Kidney epithelial cell (primary cell): ENCODE measurements around the gene SLC19A2. TPM values are rescaled to one million over a fixed set of nuclear protein-coding genes. Genes with fewer than 3 reads are reported as not detected.

Source experiments
- DNase-seq: peaks from one replicate; pipeline ENCODE4 v3.0.0-alpha.2; 2010; ENCODE audit warnings: low read depth
- H3K27me3 ChIP-seq: 2 replicates; pipeline ENCODE4 v1.6.0; 2011; ENCODE audit warnings: low read length; ENCODE audit not compliant: control insufficient read depth, insufficient read depth
- H3K36me3 ChIP-seq: 2 replicates; pipeline ENCODE4 v1.5.1; 2011; ENCODE audit warnings: low read length; ENCODE audit not compliant: control insufficient read depth, insufficient read depth
- H3K4me3 ChIP-seq: 2 replicates; pipeline ENCODE4 v1.5.1; 2011; ENCODE audit warnings: low read depth, mild to moderate bottlenecking, control low read depth, low read length
- total RNA-seq: library from RNA; depleted of rRNA; stranded (reverse); fragments of >200 nt; gene quantifications from 2 replicates; pipeline ENCODE4 v1.2.3, GENCODE V29; 2015
- TF ChIP-seq, protein P1 (sequence below): IDR thresholded peaks from 2 replicates; pipeline ENCODE4 v1.5.1; 2011; ENCODE audit warnings: mild to moderate bottlenecking, moderate library complexity, low read length, control low read depth, inconsistent platforms; ENCODE audit not compliant: insufficient read depth, poor library complexity, severe bottlenecking

The SLC19A2 gene
- total RNA-seq, 1 donor from 2014 or later: 23.9 TPM

DNA sequence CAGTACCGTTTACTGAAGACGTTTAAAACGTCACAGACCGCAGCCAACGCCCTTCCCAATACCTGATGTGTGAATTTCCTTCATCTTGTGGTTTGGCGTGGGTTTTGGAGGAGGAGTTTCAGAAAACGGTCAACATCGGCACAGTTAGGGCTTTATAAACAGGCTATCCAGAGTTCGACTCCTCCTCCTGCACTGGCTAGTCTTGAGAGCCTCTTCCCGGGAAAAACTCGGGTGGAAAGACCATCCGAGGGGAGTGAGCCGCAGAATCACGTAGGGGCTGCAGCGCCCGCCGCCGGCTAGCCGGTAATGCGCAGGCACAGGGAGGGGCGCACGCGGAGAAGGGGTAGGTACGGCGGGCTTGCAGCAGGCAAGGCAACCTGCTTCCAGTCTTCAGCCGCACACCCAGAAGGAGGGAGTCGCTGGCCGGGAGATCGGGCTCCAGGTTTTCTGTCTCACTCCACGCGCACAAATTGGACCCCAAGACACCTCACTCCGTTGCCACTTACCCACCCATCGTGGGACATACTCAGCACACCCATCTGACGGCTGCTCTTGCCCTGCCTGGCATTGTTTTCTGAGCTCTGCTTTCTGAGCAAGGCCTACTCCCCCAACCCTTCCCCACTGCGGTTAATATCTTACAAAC, 25.4 kb downstream of the SLC19A2 start:
- no peak for DNase-seq
- H3K27me3 ChIP-seq: no peaks in the 10 kb centered on the region
- TF ChIP-seq, protein P1, sequence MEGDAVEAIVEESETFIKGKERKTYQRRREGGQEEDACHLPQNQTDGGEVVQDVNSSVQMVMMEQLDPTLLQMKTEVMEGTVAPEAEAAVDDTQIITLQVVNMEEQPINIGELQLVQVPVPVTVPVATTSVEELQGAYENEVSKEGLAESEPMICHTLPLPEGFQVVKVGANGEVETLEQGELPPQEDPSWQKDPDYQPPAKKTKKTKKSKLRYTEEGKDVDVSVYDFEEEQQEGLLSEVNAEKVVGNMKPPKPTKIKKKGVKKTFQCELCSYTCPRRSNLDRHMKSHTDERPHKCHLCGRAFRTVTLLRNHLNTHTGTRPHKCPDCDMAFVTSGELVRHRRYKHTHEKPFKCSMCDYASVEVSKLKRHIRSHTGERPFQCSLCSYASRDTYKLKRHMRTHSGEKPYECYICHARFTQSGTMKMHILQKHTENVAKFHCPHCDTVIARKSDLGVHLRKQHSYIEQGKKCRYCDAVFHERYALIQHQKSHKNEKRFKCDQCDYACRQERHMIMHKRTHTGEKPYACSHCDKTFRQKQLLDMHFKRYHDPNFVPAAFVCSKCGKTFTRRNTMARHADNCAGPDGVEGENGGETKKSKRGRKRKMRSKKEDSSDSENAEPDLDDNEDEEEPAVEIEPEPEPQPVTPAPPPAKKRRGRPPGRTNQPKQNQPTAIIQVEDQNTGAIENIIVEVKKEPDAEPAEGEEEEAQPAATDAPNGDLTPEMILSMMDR: no peak
- no peaks in the 10 kb centered on the region for H3K36me3 ChIP-seq
- H3K4me3 ChIP-seq: peak overlapping the region; percentile 38

DNA sequence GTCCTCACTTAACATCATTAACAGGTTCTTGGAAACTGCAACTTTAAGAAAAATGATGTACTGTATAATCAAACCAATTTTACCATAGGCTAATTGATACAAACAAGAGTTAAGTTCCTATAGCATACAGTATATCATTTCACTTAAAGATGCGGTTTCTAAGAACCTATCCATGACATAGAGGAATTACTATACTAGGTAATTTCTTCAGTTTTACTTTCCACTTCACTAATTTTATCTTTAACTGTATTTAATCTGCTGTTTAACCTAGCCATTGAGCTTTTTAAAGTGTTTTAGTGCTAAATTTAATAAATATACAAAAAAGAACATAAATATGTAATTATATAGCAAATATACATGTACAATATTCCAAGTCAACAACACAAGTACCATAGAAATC, 28.3 kb downstream of the SLC19A2 start:
- no peak for DNase-seq
- TF ChIP-seq, protein P1: no peak
- no peak overlapping the region for H3K4me3 ChIP-seq
- H3K36me3 ChIP-seq: no peaks in the 10 kb centered on the region
- no peaks in the 10 kb centered on the region for H3K27me3 ChIP-seq

DNA sequence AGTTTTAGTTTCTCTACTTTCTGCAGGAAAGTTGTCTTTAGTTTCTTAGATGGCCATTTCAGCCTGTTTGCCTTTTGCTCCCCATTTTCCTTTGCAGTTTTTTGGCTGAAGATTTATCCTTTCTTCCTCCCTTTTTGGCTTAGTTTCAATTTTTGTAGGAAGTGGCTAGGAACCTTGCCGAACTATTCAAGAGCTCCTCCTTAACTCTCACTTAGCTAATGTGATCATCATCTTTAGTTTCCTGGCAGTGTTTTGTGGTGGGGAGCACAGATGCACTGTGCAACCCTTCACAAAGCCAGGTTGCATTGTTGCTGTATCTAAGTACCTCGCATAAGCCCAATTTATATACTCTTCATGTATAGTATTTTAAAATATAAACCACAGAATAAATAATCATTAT, 29.7 kb downstream of the SLC19A2 start:
- TF ChIP-seq, protein P1: no peak
- no peak for DNase-seq
- H3K27me3 ChIP-seq: no peaks in the 10 kb centered on the region
- H3K36me3 ChIP-seq: no peaks in the 10 kb centered on the region
- H3K4me3 ChIP-seq: no peak overlapping the region

DNA sequence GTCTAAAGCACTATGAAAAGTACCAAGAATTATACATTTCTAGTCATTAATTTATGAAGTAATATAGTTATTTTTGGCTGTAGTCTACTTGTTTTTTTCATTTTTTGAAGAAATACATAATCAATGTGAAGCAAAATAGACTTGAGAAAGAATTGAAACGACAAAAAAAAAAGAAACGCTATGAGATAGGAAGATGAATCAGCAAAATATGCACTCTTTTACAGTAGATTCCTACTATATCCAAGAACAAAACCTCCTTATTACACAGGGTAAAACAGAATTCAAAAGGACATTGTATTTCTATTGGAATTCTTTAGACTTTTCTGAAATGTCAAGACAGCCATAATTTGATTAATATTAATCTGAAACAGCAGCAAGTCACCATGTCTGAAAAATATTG, 32.8 kb downstream of the SLC19A2 start:
- TF ChIP-seq, protein P1: no peak
- no peaks in the 10 kb centered on the region for H3K27me3 ChIP-seq
- DNase-seq: no peak
- H3K36me3 ChIP-seq: no peaks in the 10 kb centered on the region
- no peak overlapping the region for H3K4me3 ChIP-seq

DNA sequence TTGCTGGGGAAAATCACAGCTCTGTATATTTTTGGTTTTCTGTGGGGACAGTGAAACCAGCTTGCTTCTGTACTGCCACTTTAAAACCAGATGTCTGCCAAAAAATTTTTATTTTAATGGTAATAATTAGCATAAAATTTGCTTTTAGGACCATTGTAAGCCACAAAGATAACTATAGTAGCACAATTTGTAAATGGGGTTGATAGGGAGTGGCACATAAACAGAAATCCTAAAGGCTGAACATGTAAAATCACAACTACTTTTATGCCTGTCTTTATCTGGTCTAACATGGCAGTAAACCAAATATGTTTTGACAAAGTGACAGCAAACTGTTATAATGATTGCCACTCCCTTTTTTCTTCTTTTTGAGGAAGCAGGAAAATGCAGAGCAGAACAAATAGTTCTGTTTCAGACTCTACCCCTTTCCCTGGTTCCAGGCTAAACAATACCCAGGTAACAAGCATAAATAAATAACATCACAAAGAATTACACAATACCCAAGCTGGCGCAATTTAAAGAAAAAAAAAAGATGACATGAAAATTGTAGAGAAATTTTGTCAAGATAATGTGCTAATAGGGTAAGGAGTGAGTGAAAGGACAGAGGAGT, 34.4 kb downstream of the SLC19A2 start:
- TF ChIP-seq, protein P1: no peak
- Histone ChIP-seq H3K36me3 (no peaks in the 10 kb centered on the region), H3K27me3 (no peaks in the 10 kb centered on the region), H3K4me3 (no peak overlapping the region)
- no peak for DNase-seq

DNA sequence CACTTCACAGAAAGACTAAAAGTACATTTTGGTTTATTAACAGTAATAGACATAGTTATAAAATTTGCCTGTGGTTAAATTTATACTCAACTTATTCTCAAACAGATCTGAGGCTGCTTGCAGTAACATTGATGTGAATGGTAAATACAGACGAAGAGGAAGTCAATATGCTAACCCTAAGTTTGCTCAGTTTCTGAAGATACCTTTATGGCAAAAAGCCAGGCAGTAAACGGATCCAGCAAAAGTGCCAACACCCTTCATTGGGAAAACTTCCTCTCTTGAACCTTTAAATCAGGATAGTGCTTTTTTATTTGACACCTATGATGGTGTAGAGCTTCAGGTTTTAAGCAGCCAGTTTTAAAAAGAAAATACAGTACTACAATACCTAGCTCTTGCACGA, 41.8 kb downstream of the SLC19A2 start:
- DNase-seq: no peak

More for the DNA sequence above, 41.8 kb downstream of the SLC19A2 start:
- no peaks in the 10 kb centered on the region for H3K36me3 ChIP-seq
- TF ChIP-seq, protein P1: no peak
- H3K4me3 ChIP-seq: no peak overlapping the region
- H3K27me3 ChIP-seq: no peaks in the 10 kb centered on the region
